H9 (cell line): ENCODE data around the gene CCDC172. TPM values are rescaled to one million over a fixed set of nuclear protein-coding genes. Genes with fewer than 3 reads are reported as not detected.

Source experiments
- DNase-seq: peaks from one replicate; pipeline ENCODE4 v3.0.0-alpha.2; 2017
- H2AFZ ChIP-seq: one replicate; pipeline ENCODE4 v1.6.1; 2013; ENCODE audit warnings: mild to moderate bottlenecking, low read length, control low read depth, moderate library complexity
- H2AK5ac ChIP-seq: 2 replicates; pipeline ENCODE4 v1.6.1; 2013; ENCODE audit warnings: low read length, control low read depth, mixed read lengths; ENCODE audit not compliant: insufficient read length
- H2BK120ac ChIP-seq: one replicate; pipeline ENCODE4 v1.6.1; 2013; ENCODE audit warnings: low read depth, mild to moderate bottlenecking, low read length, control low read depth, inconsistent platforms; ENCODE audit not compliant: poor library complexity, severe bottlenecking
- H2BK12ac ChIP-seq: 2 replicates; pipeline ENCODE4 v1.6.1; 2013; ENCODE audit warnings: low read length, control low read depth, mixed read lengths, low read depth; ENCODE audit not compliant: insufficient read length
- H2BK15ac ChIP-seq: 2 replicates; pipeline ENCODE4 v1.6.1; 2013; ENCODE audit warnings: low read depth, low read length, control low read depth
- H2BK20ac ChIP-seq: one replicate; pipeline ENCODE4 v1.6.1; 2013; ENCODE audit warnings: low read depth, mild to moderate bottlenecking, low read length, control low read depth, inconsistent platforms; ENCODE audit not compliant: poor library complexity, severe bottlenecking
- H2BK5ac ChIP-seq: 2 replicates; pipeline ENCODE4 v1.6.1; 2013; ENCODE audit warnings: low read length, control low read depth, mixed read lengths; ENCODE audit not compliant: insufficient read length
- H3K14ac ChIP-seq: 2 replicates; pipeline ENCODE4 v1.6.1; 2013; ENCODE audit warnings: low read length, control low read depth; ENCODE audit not compliant: insufficient read depth
- H3K18ac ChIP-seq: 2 replicates; pipeline ENCODE4 v1.6.1; 2013; ENCODE audit warnings: low read depth, mild to moderate bottlenecking, mixed read lengths, low read length, control low read depth; ENCODE audit not compliant: insufficient read length
- H3K23ac ChIP-seq: 2 replicates; pipeline ENCODE4 v1.6.1; 2013; ENCODE audit warnings: low read length, control low read depth, mixed read lengths, low read depth; ENCODE audit not compliant: insufficient read length
- H3K23me2 ChIP-seq: 2 replicates; pipeline ENCODE4 v1.6.1; 2013; ENCODE audit warnings: low read depth, mild to moderate bottlenecking, mixed read lengths, low read length, control low read depth; ENCODE audit not compliant: insufficient read length, poor library complexity, severe bottlenecking
- H3K27ac ChIP-seq: 2 replicates; pipeline ENCODE4 v1.5.1; 2013; ENCODE audit warnings: low read length, control low read depth, mixed read lengths, low read depth; ENCODE audit not compliant: insufficient read length
- H3K27me3 ChIP-seq: 2 replicates; pipeline ENCODE4 v1.6.1; 2013; ENCODE audit warnings: low read length, control low read depth, inconsistent platforms; ENCODE audit not compliant: insufficient read depth
- H3K4ac ChIP-seq: 2 replicates; pipeline ENCODE4 v1.6.1; 2013; ENCODE audit warnings: low read depth, mild to moderate bottlenecking, control low read depth, inconsistent platforms, low read length, moderate library complexity
- H3K4me1 ChIP-seq: 2 replicates; pipeline ENCODE4 v1.6.1; 2013; ENCODE audit warnings: low read length, control low read depth, inconsistent platforms; ENCODE audit not compliant: insufficient read depth
- H3K4me2 ChIP-seq: 2 replicates; pipeline ENCODE4 v1.6.1; 2013; ENCODE audit warnings: low read length, control low read depth, mixed read lengths; ENCODE audit not compliant: insufficient read length, insufficient read depth
- H3K56ac ChIP-seq: 2 replicates; pipeline ENCODE4 v1.6.1; 2013; ENCODE audit warnings: low read depth, mild to moderate bottlenecking, mixed read lengths, low read length, control low read depth; ENCODE audit not compliant: insufficient read length
- H3K79me1 ChIP-seq: 2 replicates; pipeline ENCODE4 v1.6.1; 2013; ENCODE audit warnings: low read depth, mild to moderate bottlenecking, moderate library complexity, low read length, control low read depth, inconsistent platforms; ENCODE audit not compliant: insufficient read depth, poor library complexity, severe bottlenecking
- H3K79me2 ChIP-seq: 2 replicates; pipeline ENCODE4 v1.6.1; 2013; ENCODE audit warnings: low read length, control low read depth, inconsistent platforms; ENCODE audit not compliant: insufficient read depth
- H3K9ac ChIP-seq: 2 replicates; pipeline ENCODE4 v1.6.1; 2013; ENCODE audit warnings: low read length, control low read depth, mixed read lengths; ENCODE audit not compliant: insufficient read length; ENCODE audit errors: extremely low read depth
- H3K9me3 ChIP-seq: one replicate; pipeline ENCODE4 v1.6.1; 2013; ENCODE audit warnings: low read depth, low read length, inconsistent platforms; ENCODE audit not compliant: control insufficient read depth
- H3T11ph ChIP-seq: one replicate; pipeline ENCODE4 v1.6.1; 2013; ENCODE audit warnings: mild to moderate bottlenecking, low read length, control low read depth, inconsistent platforms
- H4K20me1 ChIP-seq: one replicate; pipeline ENCODE4 v1.6.1; 2013; ENCODE audit not compliant: control insufficient read depth, insufficient read length, insufficient read depth
- H4K5ac ChIP-seq: 2 replicates; pipeline ENCODE4 v1.6.1; 2013; ENCODE audit warnings: low read depth, mild to moderate bottlenecking, mixed read lengths, low read length, control low read depth; ENCODE audit not compliant: insufficient read length
- H4K8ac ChIP-seq: replicated peaks from 2 replicates; pipeline ENCODE4 v1.6.1; 2013; ENCODE audit warnings: low read length, control low read depth, mixed read lengths, low read depth; ENCODE audit not compliant: insufficient read length
- H4K91ac ChIP-seq: 2 replicates; pipeline ENCODE4 v1.6.1; 2013; ENCODE audit warnings: low read depth, mild to moderate bottlenecking, moderate library complexity, mixed read lengths, low read length, control low read depth; ENCODE audit not compliant: insufficient read length
- H3K27ac Mint-ChIP-seq, 3 experiments: 2 replicates in 2 of 3; 3 replicates in 1 of 3; pipeline ENCODE4 v1.8.0; 2020 to 2021; ENCODE audit warnings: mixed read lengths in 3 of 3, mild to moderate bottlenecking in 1 of 3, moderate library complexity in 1 of 3
- H3K27me3 Mint-ChIP-seq: 2 replicates; pipeline ENCODE4 v1.8.0; 2021; ENCODE audit warnings: low read depth, mild to moderate bottlenecking, moderate library complexity, mixed read lengths
- H3K36me3 Mint-ChIP-seq, 3 experiments: 2 replicates in 2 of 3; 3 replicates in 1 of 3; pipeline ENCODE4 v1.8.0; 2020 to 2021; ENCODE audit warnings: low read depth in 3 of 3, mixed read lengths in 3 of 3; ENCODE audit not compliant: insufficient read depth in 1 of 3
- H3K4me1 Mint-ChIP-seq, 2 experiments: 2 replicates each; pipeline ENCODE4 v1.8.0; 2020; ENCODE audit warnings: mixed read lengths in 2 of 2
- H3K4me3 Mint-ChIP-seq, 2 experiments: 2 replicates in 1 of 2; 3 replicates in 1 of 2; pipeline ENCODE4 v1.8.0; 2020 to 2021; ENCODE audit warnings: mild to moderate bottlenecking in 2 of 2, mixed read lengths in 2 of 2, moderate library complexity in 1 of 2
- H3K9me3 Mint-ChIP-seq, 2 experiments: 2 replicates in 1 of 2; 3 replicates in 1 of 2; pipeline ENCODE4 v1.8.0; 2020; ENCODE audit warnings: mild to moderate bottlenecking in 2 of 2, mixed read lengths in 2 of 2, moderate library complexity in 1 of 2
- WGBS: extraction: QIAGEN DNeasy Blood & Tissue Kit; methylation state at CpG from one replicate; pipeline ENCODE4 v1.1.7; 2013; ENCODE audit warnings: missing lambda C conversion rate, low lambda C conversion rate, mixed read lengths; ENCODE audit not compliant: insufficient read length; ENCODE audit errors: extremely low coverage; 5-methylcytosine and 5-hydroxymethylcytosine counted together
- total RNA-seq: library from RNA; stranded (reverse); gene quantifications from 2 replicates; pipeline ENCODE4 v1.2.1, GENCODE V29; 2021
- TF ChIP-seq, protein P1 (sequence below): fragments of 200-600 bp; sonication (generic); conservative IDR thresholded peaks from 3 replicates; pipeline ENCODE4 v1.8.0; 2021; ENCODE audit warnings: antibody characterized with exemption, mild to moderate bottlenecking

The CCDC172 gene
- total RNA-seq, 1 experiment from 2014 or later, result 1.3 TPM

GRCh38 chr10:116421815-116422214, 97.6 kb downstream of the CCDC172 start:
- H2BK15ac ChIP-seq, result no peak overlapping the region
- no peak overlapping the region for H3K14ac ChIP-seq
- H3K27me3 ChIP-seq, result no peaks in the 10 kb centered on the region
- Mint-ChIP-seq H3K36me3 (no peaks in the 10 kb centered on the region), H3K27ac (no peak overlapping the region), H3K9me3 (no peaks in the 10 kb centered on the region), H3K4me3 (no peak overlapping the region), H3K27me3 (no peaks in the 10 kb centered on the region; the same call in 1 of the 2 replicates), H3K4me1 (no peaks in the 10 kb centered on the region)
- WGBS, result no CpG with 5 or more reads among the region's 1 CpG
- H3K79me1 ChIP-seq, result no peaks in the 10 kb centered on the region
- H3K4me2 ChIP-seq, result no peak overlapping the region
- H3K23me2 ChIP-seq, result no peaks in the 10 kb centered on the region
- no peak overlapping the region for H2BK12ac ChIP-seq
- no peak overlapping the region for H4K5ac ChIP-seq
- no peak overlapping the region for H4K91ac ChIP-seq
- no peak overlapping the region for H3T11ph ChIP-seq
- no peak overlapping the region for H2AFZ ChIP-seq
- no peaks in the 10 kb centered on the region for H4K20me1 ChIP-seq
- H3K9me3 ChIP-seq, result no peaks in the 10 kb centered on the region
- no peak overlapping the region for H2BK5ac ChIP-seq
- no peak overlapping the region for H3K4ac ChIP-seq
- no peak overlapping the region for H2BK120ac ChIP-seq
- no peak overlapping the region for H2BK20ac ChIP-seq
- no peak overlapping the region for H3K23ac ChIP-seq
- no peak for DNase-seq
- TF ChIP-seq, protein P1, sequence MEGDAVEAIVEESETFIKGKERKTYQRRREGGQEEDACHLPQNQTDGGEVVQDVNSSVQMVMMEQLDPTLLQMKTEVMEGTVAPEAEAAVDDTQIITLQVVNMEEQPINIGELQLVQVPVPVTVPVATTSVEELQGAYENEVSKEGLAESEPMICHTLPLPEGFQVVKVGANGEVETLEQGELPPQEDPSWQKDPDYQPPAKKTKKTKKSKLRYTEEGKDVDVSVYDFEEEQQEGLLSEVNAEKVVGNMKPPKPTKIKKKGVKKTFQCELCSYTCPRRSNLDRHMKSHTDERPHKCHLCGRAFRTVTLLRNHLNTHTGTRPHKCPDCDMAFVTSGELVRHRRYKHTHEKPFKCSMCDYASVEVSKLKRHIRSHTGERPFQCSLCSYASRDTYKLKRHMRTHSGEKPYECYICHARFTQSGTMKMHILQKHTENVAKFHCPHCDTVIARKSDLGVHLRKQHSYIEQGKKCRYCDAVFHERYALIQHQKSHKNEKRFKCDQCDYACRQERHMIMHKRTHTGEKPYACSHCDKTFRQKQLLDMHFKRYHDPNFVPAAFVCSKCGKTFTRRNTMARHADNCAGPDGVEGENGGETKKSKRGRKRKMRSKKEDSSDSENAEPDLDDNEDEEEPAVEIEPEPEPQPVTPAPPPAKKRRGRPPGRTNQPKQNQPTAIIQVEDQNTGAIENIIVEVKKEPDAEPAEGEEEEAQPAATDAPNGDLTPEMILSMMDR, result no peak
- H4K8ac ChIP-seq, result no peak overlapping the region
- H3K56ac ChIP-seq, result no peak overlapping the region
- H2AK5ac ChIP-seq, result no peak overlapping the region
- H3K4me1 ChIP-seq, result no peaks in the 10 kb centered on the region
- H3K79me2 ChIP-seq, result no peaks in the 10 kb centered on the region
- H3K9ac ChIP-seq, result no peak overlapping the region
- no peak overlapping the region for H3K27ac ChIP-seq
- no peak overlapping the region for H3K18ac ChIP-seq
